Measurements from ENCODE around the gene MRPL14. TPM values are rescaled to one million over a fixed set of nuclear protein-coding genes. Genes with fewer than 3 reads are reported as not detected.

Gene MRPL14
- total and polyA plus RNA-seq, 10 of the 15 experiments (the other 5 are each of a cell fraction or from before 2014, with no cell fraction given), result 80.5 to 294 (median 122) TPM

DNA sequence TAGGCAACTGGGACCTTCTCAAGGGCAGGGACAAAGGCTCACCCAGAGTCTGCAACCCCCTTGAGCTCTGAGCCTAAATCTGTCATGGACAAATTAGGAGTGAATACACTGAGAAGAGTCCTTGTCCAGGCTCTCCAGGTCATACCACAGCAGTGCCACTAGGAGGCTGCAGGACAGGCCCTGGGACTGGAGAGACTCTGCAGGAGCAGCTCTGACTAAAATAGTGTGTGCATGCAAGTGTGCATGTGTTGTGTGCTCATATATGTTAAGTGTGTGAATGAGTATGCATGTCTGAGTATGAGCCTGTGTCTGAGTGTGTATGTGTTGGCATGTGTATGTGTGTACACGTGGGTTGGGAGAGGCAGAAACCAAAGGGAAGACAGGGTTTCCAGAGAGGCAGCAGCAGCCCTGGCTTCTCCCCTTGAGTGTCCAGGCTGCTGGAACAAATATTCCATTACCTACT, 27.1 kb downstream of the MRPL14 start (continued):
- TF ChIP-seq, protein P1, sequence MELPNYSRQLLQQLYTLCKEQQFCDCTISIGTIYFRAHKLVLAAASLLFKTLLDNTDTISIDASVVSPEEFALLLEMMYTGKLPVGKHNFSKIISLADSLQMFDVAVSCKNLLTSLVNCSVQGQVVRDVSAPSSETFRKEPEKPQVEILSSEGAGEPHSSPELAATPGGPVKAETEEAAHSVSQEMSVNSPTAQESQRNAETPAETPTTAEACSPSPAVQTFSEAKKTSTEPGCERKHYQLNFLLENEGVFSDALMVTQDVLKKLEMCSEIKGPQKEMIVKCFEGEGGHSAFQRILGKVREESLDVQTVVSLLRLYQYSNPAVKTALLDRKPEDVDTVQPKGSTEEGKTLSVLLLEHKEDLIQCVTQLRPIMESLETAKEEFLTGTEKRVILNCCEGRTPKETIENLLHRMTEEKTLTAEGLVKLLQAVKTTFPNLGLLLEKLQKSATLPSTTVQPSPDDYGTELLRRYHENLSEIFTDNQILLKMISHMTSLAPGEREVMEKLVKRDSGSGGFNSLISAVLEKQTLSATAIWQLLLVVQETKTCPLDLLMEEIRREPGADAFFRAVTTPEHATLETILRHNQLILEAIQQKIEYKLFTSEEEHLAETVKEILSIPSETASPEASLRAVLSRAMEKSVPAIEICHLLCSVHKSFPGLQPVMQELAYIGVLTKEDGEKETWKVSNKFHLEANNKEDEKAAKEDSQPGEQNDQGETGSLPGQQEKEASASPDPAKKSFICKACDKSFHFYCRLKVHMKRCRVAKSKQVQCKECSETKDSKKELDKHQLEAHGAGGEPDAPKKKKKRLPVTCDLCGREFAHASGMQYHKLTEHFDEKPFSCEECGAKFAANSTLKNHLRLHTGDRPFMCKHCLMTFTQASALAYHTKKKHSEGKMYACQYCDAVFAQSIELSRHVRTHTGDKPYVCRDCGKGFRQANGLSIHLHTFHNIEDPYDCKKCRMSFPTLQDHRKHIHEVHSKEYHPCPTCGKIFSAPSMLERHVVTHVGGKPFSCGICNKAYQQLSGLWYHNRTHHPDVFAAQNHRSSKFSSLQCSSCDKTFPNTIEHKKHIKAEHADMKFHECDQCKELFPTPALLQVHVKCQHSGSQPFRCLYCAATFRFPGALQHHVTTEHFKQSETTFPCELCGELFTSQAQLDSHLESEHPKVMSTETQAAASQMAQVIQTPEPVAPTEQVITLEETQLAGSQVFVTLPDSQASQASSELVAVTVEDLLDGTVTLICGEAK (IDR thresholded peaks at IDR 0.05; ENCODE audit: borderline replicate concordance), result no peak
- TF ChIP-seq, protein P2, sequence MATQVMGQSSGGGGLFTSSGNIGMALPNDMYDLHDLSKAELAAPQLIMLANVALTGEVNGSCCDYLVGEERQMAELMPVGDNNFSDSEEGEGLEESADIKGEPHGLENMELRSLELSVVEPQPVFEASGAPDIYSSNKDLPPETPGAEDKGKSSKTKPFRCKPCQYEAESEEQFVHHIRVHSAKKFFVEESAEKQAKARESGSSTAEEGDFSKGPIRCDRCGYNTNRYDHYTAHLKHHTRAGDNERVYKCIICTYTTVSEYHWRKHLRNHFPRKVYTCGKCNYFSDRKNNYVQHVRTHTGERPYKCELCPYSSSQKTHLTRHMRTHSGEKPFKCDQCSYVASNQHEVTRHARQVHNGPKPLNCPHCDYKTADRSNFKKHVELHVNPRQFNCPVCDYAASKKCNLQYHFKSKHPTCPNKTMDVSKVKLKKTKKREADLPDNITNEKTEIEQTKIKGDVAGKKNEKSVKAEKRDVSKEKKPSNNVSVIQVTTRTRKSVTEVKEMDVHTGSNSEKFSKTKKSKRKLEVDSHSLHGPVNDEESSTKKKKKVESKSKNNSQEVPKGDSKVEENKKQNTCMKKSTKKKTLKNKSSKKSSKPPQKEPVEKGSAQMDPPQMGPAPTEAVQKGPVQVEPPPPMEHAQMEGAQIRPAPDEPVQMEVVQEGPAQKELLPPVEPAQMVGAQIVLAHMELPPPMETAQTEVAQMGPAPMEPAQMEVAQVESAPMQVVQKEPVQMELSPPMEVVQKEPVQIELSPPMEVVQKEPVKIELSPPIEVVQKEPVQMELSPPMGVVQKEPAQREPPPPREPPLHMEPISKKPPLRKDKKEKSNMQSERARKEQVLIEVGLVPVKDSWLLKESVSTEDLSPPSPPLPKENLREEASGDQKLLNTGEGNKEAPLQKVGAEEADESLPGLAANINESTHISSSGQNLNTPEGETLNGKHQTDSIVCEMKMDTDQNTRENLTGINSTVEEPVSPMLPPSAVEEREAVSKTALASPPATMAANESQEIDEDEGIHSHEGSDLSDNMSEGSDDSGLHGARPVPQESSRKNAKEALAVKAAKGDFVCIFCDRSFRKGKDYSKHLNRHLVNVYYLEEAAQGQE (IDR thresholded peaks at IDR 0.05; ENCODE audit: low read depth, low read length), result no peak
- TF ChIP-seq GATAD2B (conservative IDR thresholded peaks at IDR 0.05; ENCODE audit: low read depth), result no peak

DNA sequence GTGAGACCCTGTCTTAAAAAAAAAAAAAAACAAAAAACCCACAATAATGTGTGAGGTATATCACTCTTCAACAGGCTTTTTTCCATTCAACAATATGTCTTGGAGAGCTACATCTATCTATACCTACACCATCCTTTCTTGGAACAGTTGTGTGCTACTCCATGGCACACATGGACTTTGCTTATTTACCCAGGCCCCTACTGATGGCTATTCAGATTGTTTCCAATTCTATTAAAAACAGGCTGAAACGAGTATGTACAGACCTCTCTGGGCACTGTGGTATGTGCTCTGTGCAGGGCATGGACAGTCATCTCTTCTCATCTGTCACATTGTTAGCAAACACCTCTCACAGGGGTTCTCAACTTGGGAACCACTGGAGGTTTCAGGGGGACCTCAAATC, 28.1 kb downstream of the MRPL14 start:
- POLR2A ChIA-PET, result interaction anchor here (0.6 kb wide), 1 partner anchor 8 kb away, joined by 4 read pairs; no protein-coding TSS in a partner anchor
- no peak for DNase-seq (ENCODE audit: low read depth, low spot score)
- peaks cover 7 to 9% of the 10 kb centered on the region in 2 experiments; a peak in 3 of 4 replicates for H3K36me3 ChIP-seq (ENCODE audit: control insufficient read depth in 2 of 2, insufficient read depth in 2 of 2, low read length in 1 of 2)
- H2AFZ ChIP-seq (ENCODE audit: control insufficient read depth, low read depth, low read length), result no peak overlapping the region
- no peak for FAIRE-seq
- ATAC-seq, result no peak
- H3K27me3 ChIP-seq (replicated peaks in 1 of 2; ENCODE audit: control insufficient read depth in 2 of 2, insufficient read depth in 2 of 2, low read length in 1 of 2), result no peaks in the 10 kb centered on the region
- SMC1A ChIA-PET (ENCODE audit: uncharacterized antibody, unreplicated experiment), result interaction anchor here (1.3 to 3.4 kb wide), 2 partner anchors 34 to 52 kb away, joined by 3 to 17 read pairs; no protein-coding TSS in a partner anchor
- no peaks in the 10 kb centered on the region for H3K9me3 ChIP-seq (replicated peaks; ENCODE audit: control insufficient read depth, insufficient read depth, low read length)
- RAD21 ChIA-PET (ENCODE audit: unreplicated experiment), result interaction anchor here (0.7 kb wide), 1 partner anchor 126 kb away, joined by 3 read pairs; no protein-coding TSS in a partner anchor
- H3K79me2 ChIP-seq (ENCODE audit: control insufficient read depth, insufficient read depth, low read length), result no peaks in the 10 kb centered on the region
- H3K4me1 ChIP-seq (ENCODE audit: control insufficient read depth, insufficient read depth, low read length), result no peaks in the 10 kb centered on the region
- BruUV-seq (replicated peaks), result no TSS peak
- CTCF ChIA-PET, result interaction anchor here (0.6 to 6.5 kb wide), 16 partner anchors 12 to 358 kb away, joined by 3 to 85 read pairs (median 4); no protein-coding TSS in a partner anchor
- intact Hi-C loops (cut with micrococcal nuclease; ENCODE audit: unreplicated experiment) (no loop called here), in situ Hi-C loops (cut with MboI) (no loop called here)
- no peak overlapping the region for H3K4me3 ChIP-seq
- H3K27ac ChIP-seq (ENCODE audit: control insufficient read depth, insufficient read depth), result no peak overlapping the region
- 0% methylated on average over 1 of the region's 1 CpG for WGBS (ENCODE audit: insufficient coverage, insufficient replicate concordance, low lambda C conversion rate, missing lambda C conversion rate)
- no peaks in the 10 kb centered on the region for H4K20me1 ChIP-seq (ENCODE audit: control insufficient read depth, insufficient read depth)
- H3K4me2 ChIP-seq (ENCODE audit: control insufficient read depth, insufficient read depth), result no peak overlapping the region
- no peak overlapping the region for H3K9ac ChIP-seq (ENCODE audit: control insufficient read depth, insufficient read depth, low read length)
- no peak for TF ChIP-seq BRCA1 (IDR thresholded peaks at IDR 0.05; ENCODE audit: low read depth, low read length)
- no peak for TF ChIP-seq CBX5 (IDR thresholded peaks at IDR 0.05; ENCODE audit: low read depth)
- no peak for TF ChIP-seq POLR2AphosphoS5 (IDR thresholded peaks at IDR 0.05; ENCODE audit: low read length)
- TF ChIP-seq CHD2 (IDR thresholded peaks at IDR 0.05; ENCODE audit: borderline replicate concordance, low read depth, low read length), result no peak
- TF ChIP-seq SUPT20H (IDR thresholded peaks at IDR 0.05; ENCODE audit: borderline replicate concordance, control insufficient read depth, low read depth, low read length), result no peak

All from GM12878 (cell line).